ENCODE measurements around the gene GSE1.

GSE1 gene

GRCh38 chr16:85608887-85609286 is 4.2 kb upstream of the GSE1 start:
- FAIRE-seq, result no peak
- TF ChIP-seq POLR2A (IDR thresholded peaks at IDR 0.05; ENCODE audit: low read depth, low read length), result no peak
- no peak for TF ChIP-seq SPI1 (IDR thresholded peaks at IDR 0.05; ENCODE audit: low read depth, low read length)
- DNase-seq (ENCODE audit: insufficient read length, low spot score), result no peak

- FAIRE-seq (no peak), DNase-seq (ENCODE audit: insufficient read length, low spot score) (no peak)
- TF ChIP-seq PAX5 (IDR thresholded peaks at IDR 0.05; ENCODE audit: insufficient read depth, low read length, severe bottlenecking), result no peak
- TF ChIP-seq TAF1 (IDR thresholded peaks at IDR 0.05; ENCODE audit: low read depth, low read length), result no peak
- TF ChIP-seq SPI1 (IDR thresholded peaks at IDR 0.05; ENCODE audit: low read depth, low read length), result no peak
- no peak for TF ChIP-seq POLR2AphosphoS5 (IDR thresholded peaks at IDR 0.05; ENCODE audit: low read depth, low read length)
- no peak for TF ChIP-seq POLR2A (IDR thresholded peaks at IDR 0.05; ENCODE audit: low read depth, low read length)
- no peak for TF ChIP-seq POU2F2 (IDR thresholded peaks at IDR 0.05; ENCODE audit: low read depth, low read length)
Measured at GRCh38 chr16:85609539-85609938, 3.6 kb upstream of the GSE1 start.

GRCh38 chr16:85610059-85610445 is 3.1 kb upstream of the GSE1 start:
- no peak for FAIRE-seq
- no peak for TF ChIP-seq TAF1 (IDR thresholded peaks at IDR 0.05; ENCODE audit: low read depth, low read length)
- TF ChIP-seq SPI1 (IDR thresholded peaks at IDR 0.05; ENCODE audit: low read depth, low read length), result no peak
- TF ChIP-seq POLR2AphosphoS5 (IDR thresholded peaks at IDR 0.05; ENCODE audit: low read depth, low read length), result no peak
- no peak for TF ChIP-seq PAX5 (IDR thresholded peaks at IDR 0.05; ENCODE audit: insufficient read depth, low read length, severe bottlenecking)
- no peak for TF ChIP-seq POU2F2 (IDR thresholded peaks at IDR 0.05; ENCODE audit: low read depth, low read length)
- TF ChIP-seq POLR2A (IDR thresholded peaks at IDR 0.05; ENCODE audit: low read depth, low read length), result no peak
- no peak for DNase-seq (ENCODE audit: insufficient read length, low spot score)

GRCh38 chr16:85610446-85611193 is 2.5 kb upstream of the GSE1 start:
- peak; percentile 94 for FAIRE-seq
- TF ChIP-seq POLR2A (IDR thresholded peaks at IDR 0.05; ENCODE audit: low read depth, low read length) (no peak), POLR2AphosphoS5 (IDR thresholded peaks at IDR 0.05; ENCODE audit: low read depth, low read length) (no peak), POU2F2 (IDR thresholded peaks at IDR 0.05; ENCODE audit: low read depth, low read length) (peak; percentile 76; the same call in 1 of the 2 replicates), PAX5 (IDR thresholded peaks at IDR 0.05; ENCODE audit: insufficient read depth, low read length, severe bottlenecking) (no peak)

GRCh38 chr16:85611194-85611443 is 2.0 kb upstream of the GSE1 start:
- TF ChIP-seq SPI1 (IDR thresholded peaks at IDR 0.05; ENCODE audit: low read depth, low read length), result no peak
- no peak for TF ChIP-seq POLR2AphosphoS5 (IDR thresholded peaks at IDR 0.05; ENCODE audit: low read depth, low read length)
- no peak for TF ChIP-seq POLR2A (IDR thresholded peaks at IDR 0.05; ENCODE audit: low read depth, low read length)
- TF ChIP-seq POU2F2 (IDR thresholded peaks at IDR 0.05; ENCODE audit: low read depth, low read length), result no peak
- TF ChIP-seq PAX5 (IDR thresholded peaks at IDR 0.05; ENCODE audit: insufficient read depth, low read length, severe bottlenecking), result no peak
- no peak for TF ChIP-seq TAF1 (IDR thresholded peaks at IDR 0.05; ENCODE audit: low read depth, low read length)
- FAIRE-seq (no peak), DNase-seq (ENCODE audit: insufficient read length, low spot score) (no peak)

More at GRCh38 chr16:85610446-85611193, 2.5 kb upstream of the GSE1 start:
- DNase-seq (ENCODE audit: insufficient read length, low spot score), result peak; percentile 84

- TF ChIP-seq SPI1 (IDR thresholded peaks at IDR 0.05; ENCODE audit: low read depth, low read length) (no peak), PAX5 (IDR thresholded peaks at IDR 0.05; ENCODE audit: insufficient read depth, low read length, severe bottlenecking) (no peak), TAF1 (IDR thresholded peaks at IDR 0.05; ENCODE audit: low read depth, low read length) (no peak), POLR2AphosphoS5 (IDR thresholded peaks at IDR 0.05; ENCODE audit: low read depth, low read length) (no peak), POU2F2 (IDR thresholded peaks at IDR 0.05; ENCODE audit: low read depth, low read length) (no peak), POLR2A (IDR thresholded peaks at IDR 0.05; ENCODE audit: low read depth, low read length) (no peak)
- FAIRE-seq, result peak; percentile 52
- no peak for DNase-seq (ENCODE audit: insufficient read length, low spot score)
Measured at GRCh38 chr16:85611444-85612190, 1.5 kb upstream of the GSE1 start.

GRCh38 chr16:85612191-85612800 is 826 bp upstream of the GSE1 start:
- no peak for DNase-seq (ENCODE audit: insufficient read length, low spot score)
- no peak for TF ChIP-seq POU2F2 (IDR thresholded peaks at IDR 0.05; ENCODE audit: low read depth, low read length)
- TF ChIP-seq SPI1 (IDR thresholded peaks at IDR 0.05; ENCODE audit: low read depth, low read length), result no peak
- no peak for TF ChIP-seq TAF1 (IDR thresholded peaks at IDR 0.05; ENCODE audit: low read depth, low read length)
- TF ChIP-seq PAX5 (IDR thresholded peaks at IDR 0.05; ENCODE audit: insufficient read depth, low read length, severe bottlenecking), result no peak
- no peak for TF ChIP-seq POLR2A (IDR thresholded peaks at IDR 0.05; ENCODE audit: low read depth, low read length)
- no peak for TF ChIP-seq POLR2AphosphoS5 (IDR thresholded peaks at IDR 0.05; ENCODE audit: low read depth, low read length)
- no peak for FAIRE-seq

- DNase-seq (ENCODE audit: insufficient read length, low spot score) (no peak), FAIRE-seq (peak; percentile 51)
- TF ChIP-seq SPI1 (IDR thresholded peaks at IDR 0.05; ENCODE audit: low read depth, low read length) (no peak), TAF1 (IDR thresholded peaks at IDR 0.05; ENCODE audit: low read depth, low read length) (no peak), PAX5 (IDR thresholded peaks at IDR 0.05; ENCODE audit: insufficient read depth, low read length, severe bottlenecking) (no peak), POU2F2 (IDR thresholded peaks at IDR 0.05; ENCODE audit: low read depth, low read length) (no peak), POLR2AphosphoS5 (IDR thresholded peaks at IDR 0.05; ENCODE audit: low read depth, low read length) (no peak)
Measured at GRCh38 chr16:85613604-85614337, 649 bp downstream of the GSE1 start.

GRCh38 chr16:85614338-85615013 is 1.4 kb downstream of the GSE1 start:
- DNase-seq (ENCODE audit: insufficient read length, low spot score) (no peak), FAIRE-seq (no peak)
- TF ChIP-seq POU2F2 (IDR thresholded peaks at IDR 0.05; ENCODE audit: low read depth, low read length) (no peak), TAF1 (IDR thresholded peaks at IDR 0.05; ENCODE audit: low read depth, low read length) (no peak), POLR2AphosphoS5 (IDR thresholded peaks at IDR 0.05; ENCODE audit: low read depth, low read length) (no peak), POLR2A (IDR thresholded peaks at IDR 0.05; ENCODE audit: low read depth, low read length) (no peak), SPI1 (IDR thresholded peaks at IDR 0.05; ENCODE audit: low read depth, low read length) (no peak), PAX5 (IDR thresholded peaks at IDR 0.05; ENCODE audit: insufficient read depth, low read length, severe bottlenecking) (no peak)
